GM10266 (cell line): ENCODE measurements around the gene KDM1B.

Experiments used
- DNase-seq: peaks from one replicate; pipeline ENCODE4 v3.0.0; 2012; ENCODE audit errors: extremely low spot score
- TF ChIP-seq, protein P1 (sequence below): IDR thresholded peaks from 2 replicates; pipeline ENCODE4 v1.5.1; 2012; ENCODE audit warnings: mild to moderate bottlenecking, low read depth; ENCODE audit not compliant: control insufficient read depth, insufficient read depth; ENCODE audit errors: missing control alignments

The KDM1B gene

DNA sequence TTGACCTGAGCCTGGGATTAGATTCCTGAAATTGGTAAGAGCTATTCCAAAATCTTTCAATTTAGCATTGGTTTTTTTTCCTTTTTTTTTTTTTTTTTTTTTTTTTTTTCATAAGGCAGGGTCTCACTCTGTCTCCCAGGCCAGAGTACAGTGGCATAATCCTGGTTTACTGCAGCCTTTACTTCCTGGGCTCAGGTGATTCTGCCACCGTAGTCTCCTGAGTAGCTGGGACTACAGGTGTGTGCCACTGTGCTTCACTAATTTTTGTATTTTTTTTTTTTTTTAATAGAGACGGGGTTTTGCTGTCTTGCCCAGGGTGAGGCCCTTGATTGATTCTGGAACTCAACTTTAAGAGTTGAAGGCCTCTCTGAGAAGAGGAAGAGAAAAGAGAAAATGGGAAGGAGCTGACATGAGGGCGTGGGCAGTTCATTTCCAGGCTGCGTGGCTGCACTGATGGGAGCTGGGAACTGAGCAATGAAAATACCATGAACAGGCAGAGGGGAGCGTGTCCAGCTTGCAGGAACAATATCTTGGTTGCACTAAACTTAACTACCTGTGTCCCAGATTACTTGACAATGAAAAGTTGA, 24.6 kb downstream of the KDM1B start:
- TF ChIP-seq, protein P1, sequence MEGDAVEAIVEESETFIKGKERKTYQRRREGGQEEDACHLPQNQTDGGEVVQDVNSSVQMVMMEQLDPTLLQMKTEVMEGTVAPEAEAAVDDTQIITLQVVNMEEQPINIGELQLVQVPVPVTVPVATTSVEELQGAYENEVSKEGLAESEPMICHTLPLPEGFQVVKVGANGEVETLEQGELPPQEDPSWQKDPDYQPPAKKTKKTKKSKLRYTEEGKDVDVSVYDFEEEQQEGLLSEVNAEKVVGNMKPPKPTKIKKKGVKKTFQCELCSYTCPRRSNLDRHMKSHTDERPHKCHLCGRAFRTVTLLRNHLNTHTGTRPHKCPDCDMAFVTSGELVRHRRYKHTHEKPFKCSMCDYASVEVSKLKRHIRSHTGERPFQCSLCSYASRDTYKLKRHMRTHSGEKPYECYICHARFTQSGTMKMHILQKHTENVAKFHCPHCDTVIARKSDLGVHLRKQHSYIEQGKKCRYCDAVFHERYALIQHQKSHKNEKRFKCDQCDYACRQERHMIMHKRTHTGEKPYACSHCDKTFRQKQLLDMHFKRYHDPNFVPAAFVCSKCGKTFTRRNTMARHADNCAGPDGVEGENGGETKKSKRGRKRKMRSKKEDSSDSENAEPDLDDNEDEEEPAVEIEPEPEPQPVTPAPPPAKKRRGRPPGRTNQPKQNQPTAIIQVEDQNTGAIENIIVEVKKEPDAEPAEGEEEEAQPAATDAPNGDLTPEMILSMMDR, result no peak
- DNase-seq, result no peak

DNA sequence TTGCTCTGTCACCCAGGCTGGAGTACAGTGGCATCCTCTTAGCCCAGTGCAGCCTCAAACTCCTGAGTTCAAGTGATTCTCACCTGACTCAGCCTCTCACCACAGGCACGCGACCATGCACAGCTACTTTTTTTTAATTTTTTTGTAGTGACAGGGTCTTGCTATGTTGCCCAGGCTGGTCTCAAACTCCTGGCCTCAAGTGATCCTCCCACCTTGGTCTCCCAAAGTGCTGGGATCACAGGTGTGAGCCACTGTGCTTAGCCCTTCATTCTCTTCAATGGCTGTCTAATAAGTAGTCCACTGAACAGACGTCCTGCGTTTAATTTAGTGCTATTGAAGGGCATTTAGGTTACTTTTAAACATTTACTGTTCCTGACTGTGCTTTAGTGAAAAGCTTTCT, 27.3 kb downstream of the KDM1B start:
- DNase-seq, result no peak
- TF ChIP-seq, protein P1, result no peak

DNA sequence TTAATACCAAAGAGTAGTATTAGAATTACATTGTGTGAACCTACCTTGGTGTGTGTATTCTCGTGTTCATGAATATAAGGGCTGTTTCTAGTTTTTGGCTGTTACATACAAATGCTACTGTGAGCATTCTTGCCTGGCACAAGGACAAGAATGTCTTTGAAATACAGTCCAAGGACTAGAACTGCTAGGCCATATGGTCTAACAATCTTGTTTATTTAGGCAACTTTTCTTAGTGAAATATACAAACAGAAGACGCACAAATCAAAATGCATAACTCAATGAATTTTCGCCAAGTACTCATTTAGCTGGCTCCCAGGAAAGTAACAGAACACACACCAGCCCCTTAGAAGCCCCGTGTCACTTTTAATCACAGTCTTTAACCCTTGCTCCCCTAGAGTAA, 28.5 kb downstream of the KDM1B start:
- TF ChIP-seq, protein P1, result no peak
- no peak for DNase-seq

DNA sequence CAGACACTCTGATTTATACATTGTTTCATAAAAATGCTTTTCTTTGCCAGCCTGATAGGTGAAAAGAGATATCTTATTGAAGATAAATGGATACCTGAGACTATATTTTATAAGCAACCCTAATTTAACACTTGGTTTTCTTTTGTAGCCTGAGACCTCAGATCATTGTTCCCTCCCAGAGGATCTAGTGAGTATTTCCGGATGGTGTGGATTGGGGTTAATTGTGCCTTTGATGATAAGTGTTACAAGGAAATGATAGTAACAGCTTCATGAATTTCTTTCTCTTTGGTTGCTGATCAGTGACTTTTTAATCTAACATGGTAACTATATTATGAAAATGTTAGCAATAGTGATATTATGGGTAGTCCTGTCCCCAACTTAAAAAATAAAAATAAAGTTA, 30.4 kb downstream of the KDM1B start:
- TF ChIP-seq, protein P1, result no peak
- no peak for DNase-seq

DNA sequence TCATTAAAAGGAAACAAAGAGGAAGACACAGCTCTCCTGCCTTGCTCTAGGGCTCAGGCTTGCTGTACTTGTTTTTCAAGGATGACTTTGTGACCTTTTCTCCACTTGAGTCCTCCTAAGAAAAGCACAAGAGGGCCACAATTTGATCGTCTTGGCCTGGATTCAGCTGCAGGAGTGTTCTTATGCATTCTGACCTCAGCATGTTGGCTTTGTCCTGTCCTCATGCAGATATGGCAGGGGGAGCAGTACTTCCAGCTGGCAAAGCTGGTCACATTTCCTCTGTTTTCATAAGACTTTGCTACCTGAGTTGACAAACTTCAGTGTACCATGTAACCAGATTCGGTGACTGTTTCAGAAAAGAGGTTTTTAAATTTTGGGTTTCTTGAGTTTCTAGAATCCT, 30.8 kb downstream of the KDM1B start:
- TF ChIP-seq, protein P1, result no peak
- no peak for DNase-seq

DNA sequence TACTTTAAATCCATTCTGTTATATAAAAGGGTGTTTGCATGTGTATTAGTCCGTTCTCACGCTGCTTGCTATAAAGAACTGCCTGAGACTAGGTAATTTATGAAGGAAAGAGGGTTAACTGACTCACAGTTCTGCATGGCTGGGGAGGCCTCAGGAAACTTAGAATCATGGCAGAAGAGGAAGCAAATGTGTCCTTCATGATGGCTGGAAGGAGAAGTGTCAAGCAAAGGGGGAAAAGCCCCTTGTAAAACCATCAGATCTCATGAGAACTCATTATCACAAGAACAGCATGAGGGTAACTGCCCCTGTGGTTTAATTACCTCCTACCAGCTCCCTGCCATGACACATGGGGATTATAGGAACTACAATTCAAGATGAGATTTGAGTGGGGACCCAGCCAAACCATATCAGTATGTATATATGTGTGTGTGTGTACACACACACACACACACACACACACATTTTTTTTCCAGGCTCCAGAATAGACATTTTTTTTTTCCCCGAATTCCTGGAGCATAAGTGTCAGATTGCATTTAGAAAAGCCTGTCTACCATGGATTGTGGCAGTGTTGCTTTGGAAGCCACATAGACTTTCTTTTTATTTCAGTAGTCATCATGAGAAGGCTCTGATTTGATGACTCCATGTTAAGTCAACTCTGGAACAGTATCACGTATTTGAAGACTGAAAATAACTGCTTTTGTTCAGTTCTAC, 31.5 kb downstream of the KDM1B start:
- no peak for DNase-seq
- TF ChIP-seq, protein P1, result no peak

DNA sequence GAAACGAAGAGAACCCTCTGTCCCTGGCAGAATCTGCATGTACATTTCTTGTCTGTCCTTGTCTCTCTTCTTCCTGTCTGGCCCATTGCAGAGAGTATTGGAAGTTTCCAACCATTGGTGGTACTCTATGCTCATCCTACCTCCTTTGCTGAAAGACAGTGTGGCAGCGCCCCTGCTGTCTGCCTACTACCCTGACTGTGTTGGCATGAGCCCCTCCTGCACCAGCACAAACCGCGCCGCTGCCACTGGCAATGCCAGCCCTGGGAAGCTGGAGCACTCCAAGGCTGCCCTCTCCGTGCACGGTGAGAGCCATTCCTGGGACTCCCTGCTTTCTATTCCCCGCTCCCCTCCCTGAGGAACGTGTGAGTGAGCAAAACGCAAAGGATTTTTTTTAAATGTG, 32.5 kb downstream of the KDM1B start:
- TF ChIP-seq, protein P1, result no peak
- DNase-seq, result no peak
